HG03439 (cell line): ENCODE data around the gene IER2.

ENCODE experiments used
- ATAC-seq: cut with Tn5 transposase; IDR thresholded peaks from one replicate; pipeline ENCODE4 v1.9.1; 2021; ENCODE audit warnings: mild to moderate bottlenecking, moderate library complexity; ENCODE audit not compliant: unreplicated experiment

Gene IER2

GRCh38 chr19:13150187-13150930, at the start of gene IER2, which contains the start of gene STX10:
Gene IER2 (plus strand): TSS chr19:13150411. CDS start chr19:13153187, 2,776 bp downstream.
Gene STX10 (minus strand): TSS chr19:13150375. CDS start chr19:13150173, 202 bp downstream.
- peak; percentile 44 for ATAC-seq

DNA sequence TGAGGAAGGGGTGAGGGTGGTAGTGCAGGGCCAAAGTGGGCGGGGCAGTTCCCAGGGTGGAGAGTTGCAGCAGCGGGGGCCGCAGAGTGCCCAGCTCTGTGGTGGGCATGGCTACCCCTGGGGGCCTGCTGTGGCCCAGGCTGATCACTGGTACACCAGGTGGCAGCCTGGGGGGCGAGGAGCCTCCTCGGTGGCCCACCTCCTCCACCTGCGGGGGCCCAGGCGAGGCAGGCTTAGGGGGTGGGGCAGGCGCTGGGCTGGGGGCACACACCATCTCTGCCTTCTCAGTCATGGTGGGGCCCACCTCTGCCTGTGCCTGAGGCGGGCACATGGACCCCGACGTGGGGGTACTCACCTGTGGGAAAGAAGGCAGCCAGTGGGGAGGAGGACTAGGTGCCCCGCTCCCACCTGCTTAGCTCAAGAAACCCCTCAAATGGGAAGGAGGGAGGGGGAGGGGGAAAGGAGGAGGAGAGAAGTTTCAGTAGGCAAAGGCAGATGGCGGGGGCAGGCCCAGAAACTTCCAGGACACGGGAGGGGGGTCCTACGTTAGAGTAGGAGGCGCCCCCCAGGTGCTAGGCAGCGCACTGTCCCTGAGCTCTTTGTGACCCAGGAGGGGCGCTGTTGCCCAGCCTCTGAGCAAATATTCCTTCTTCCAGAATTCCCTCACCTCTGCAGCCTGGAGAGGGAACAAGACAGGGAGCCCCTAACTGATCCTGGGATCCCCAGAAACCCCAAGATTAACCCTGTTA, 49.2 kb upstream of the IER2 start:
- ATAC-seq, result no peak

DNA sequence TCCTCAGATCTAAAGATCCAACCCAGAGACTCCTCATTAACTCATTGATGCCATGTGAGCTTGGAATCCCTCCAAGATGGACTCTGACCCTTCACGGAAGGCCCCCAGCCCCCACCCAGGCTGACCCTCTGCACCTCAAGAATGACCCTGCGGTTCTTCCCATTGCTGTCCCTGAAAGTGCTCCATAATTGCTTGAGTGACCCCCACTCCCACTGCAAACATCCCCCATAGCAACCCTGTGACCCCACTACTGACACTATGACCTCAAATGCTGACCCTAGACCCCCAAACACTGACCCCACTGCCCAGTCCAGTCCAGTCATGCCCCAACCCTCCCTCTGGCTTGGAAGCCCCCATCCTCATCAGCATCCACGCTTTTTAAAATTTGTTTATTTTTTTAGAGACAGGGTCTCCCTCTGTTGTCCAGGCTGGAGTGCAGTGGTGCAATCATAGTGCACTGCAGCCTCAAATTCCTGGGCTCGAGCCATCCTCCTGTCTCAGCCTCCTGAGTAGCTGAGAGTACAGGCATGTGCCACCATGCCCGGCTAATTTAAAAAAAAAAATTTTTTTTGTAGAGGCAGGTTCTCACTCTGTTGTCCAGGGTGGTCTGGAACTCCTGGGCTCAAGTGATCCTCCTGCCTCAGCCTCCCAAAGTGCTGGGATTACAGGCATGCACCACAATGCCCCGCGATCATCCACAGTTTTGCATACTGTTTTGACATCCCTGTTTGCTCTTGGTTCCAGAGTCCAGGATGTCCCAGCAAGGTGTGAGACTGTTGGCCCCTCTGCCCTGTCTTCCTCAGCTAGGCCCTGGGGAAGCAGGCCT, 48.4 kb upstream of the IER2 start:
- no peak for ATAC-seq

DNA sequence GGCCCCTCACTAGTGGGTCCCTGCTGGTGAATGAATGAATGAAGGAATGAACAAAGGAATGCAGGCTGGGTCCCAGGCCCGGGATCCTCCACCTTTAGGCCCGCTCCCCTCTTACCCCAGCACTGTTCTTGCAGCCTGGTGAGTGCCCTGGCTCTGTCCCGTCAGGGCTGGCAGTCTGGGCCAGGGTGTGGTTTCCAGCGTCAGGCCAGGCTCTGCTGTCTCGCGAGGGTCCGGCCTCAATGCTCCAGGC, 47.9 kb upstream of the IER2 start:
- peak; percentile 1 for ATAC-seq

DNA sequence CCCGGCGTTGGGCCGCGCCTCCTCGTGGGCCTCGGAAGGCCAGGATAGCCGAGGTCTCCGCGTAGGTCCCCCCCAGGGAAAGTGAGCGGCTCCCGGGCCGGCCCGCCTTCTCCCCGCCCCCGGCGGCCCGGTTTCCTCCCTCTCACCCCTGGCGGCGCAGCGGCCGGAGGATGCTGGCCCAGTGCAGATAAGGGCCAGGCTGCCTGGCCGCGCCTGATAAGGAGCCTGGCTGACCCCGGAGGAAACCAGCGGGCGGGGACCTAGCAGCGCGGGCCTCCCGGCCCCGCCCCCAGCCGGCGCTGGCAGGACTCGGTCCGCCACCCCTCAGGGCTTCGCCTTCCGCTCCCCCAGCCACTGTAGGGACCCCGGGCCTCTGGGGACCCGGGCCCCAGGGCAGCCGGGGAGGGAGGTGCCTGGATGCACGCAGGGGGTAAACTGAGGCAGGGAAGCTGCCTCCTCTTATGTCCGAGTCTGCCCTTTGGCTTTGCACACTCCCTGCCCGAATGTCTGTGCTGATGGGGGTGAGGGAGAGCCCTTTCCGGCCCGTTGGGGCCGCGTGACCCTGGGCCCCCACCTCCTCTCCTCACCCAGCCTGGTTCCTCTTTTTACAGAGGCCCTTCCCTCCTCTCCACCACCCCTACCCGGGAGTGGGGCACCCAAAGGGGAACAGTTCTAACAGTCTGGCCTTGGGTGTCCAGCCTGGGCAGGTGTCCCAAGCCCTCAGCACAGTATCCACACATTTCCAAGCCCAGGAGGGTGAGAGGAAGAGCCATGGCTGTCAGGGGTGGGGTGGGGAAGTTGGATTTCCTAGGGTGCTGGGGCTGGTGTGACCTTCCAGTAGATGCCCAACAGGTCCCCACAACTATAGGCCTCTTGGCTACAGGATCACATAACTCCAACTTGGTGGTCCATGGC, 47.3 kb upstream of the IER2 start, which contains the start of gene LYL1:
Gene LYL1, minus strand, starts transcription at position 193 of the 915 bp plus-strand sequence. CDS start 1,687 bp downstream, outside the sequence.
- peak; percentile 38 for ATAC-seq

DNA sequence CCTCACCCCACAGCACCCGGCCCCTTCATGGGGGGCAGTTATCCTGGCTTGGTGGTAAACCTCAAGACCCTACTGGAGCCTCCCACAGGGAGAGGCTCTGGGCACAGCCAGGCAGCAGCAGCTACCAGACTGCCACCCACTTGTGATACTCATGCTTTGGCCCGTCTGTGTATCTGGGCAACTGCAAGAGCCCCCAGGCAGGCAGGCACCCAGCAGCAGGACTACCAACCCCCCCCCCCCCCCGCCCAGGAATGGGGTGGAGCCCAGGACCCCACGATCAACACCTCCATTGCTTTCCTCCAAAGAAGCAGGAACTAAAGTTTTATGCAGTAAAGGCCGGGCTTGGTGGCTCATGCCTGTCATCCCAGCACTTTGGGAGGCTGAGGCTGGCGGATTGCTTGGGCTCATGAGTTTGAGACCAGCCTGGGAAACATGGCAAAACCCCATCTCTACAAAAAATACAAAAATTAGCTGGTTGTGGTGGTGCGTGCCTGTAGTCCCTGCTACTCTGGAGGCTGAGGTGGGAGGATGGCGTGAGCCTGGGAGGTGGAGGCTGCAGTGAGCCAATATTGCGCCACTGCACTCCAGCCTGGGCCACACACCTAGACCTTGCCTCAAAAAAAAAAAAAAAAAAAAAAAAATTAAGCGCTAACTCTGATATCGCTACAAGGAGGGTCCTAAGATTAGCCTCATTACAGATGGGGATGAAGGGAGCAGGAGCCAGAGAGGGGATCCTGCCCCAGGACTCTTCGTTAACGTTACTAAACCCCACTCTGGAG, 46.4 kb upstream of the IER2 start:
- no peak for ATAC-seq

DNA sequence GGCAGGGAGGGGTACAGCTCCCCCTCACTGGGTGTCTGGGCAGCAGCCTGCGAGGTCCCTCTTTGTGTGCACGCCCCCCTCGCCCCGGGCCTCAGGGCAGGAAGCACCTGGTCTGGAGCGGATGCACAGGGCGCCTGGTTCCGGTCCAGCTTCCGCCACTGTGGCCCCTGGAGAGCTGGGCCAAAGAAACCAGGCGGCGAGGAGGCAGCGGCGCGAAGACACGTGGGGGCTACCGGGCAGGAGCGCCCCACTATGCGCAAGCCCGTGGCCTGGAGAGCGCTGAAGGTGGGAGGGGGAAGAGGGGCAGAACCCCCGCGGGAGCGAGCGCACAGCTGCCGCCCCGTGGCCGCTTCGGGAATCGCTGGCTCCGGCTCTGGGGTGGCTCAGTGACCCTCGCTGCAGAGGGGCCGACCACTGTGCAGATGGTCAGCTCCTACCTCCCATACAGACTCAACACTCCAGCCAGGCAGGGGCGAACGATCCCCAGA, 45.8 kb upstream of the IER2 start:
- no peak for ATAC-seq

DNA sequence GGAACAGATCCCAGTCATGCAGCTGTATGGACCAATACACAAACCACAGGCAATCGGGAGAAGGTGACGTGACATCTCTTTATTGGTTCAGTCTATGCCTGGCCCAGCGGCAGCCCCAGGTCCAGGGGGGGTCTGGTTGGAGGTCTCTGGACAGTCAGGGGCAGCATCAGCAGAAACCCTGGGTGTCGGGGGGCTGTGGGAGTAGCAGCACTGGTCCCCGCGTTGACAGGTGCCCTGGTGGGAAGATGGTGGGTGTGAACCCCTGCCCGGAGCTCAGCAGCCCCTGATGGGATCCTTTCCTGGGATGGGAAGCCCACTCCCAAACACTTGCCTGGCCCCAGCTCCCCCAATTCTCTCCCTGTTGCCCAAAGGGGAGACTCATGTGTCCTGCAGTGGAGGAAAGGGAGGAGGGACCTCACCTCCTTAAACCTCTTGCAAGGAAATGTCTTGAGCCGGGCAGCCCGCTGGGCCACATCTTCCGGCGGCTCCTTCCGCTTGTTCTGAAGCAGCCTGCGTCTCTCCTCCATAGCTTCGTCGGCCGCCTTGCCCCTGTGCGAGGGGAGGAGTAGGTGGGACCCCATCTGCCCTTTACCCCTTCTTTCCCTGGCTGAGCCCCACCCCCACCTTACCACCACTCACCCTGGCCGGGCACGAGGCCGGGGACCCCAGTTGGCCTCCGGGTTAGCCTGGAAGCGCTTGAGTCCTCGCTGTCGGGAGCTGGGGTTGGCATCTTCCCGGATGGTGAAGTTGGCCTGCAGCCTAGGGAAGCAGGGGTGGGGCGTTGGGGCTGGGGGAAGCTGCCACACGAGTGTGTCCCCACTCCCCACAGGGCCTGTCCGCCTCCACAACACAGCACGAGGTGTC, 45.1 kb upstream of the IER2 start:
- ATAC-seq, result no peak

- ATAC-seq, result no peak
These were observed 40.7 kb upstream of the IER2 start for GRCh38 chr19:13109361-13110098.

GRCh38 chr19:13110099-13110610, 40.1 kb upstream of the IER2 start:
- no peak for ATAC-seq

DNA sequence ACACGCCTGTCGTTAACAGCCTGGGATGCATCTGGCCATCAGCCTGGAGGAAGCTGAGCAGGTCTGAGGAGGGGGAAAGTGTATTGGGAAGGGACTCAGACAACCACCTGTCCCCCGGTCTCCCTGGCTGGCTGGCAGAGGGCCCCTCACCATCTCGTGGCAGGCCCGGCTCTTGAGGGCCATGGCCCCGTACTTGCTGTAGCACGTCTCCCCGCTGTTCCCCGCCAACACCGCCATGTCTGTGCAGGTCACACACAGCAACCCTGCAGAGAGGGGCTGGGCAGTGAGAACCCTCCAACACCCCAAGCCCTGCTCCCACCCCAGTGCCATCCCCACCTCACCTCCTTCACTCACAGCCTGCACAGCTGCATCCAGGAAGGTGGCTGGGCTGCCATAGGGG, 37.7 kb upstream of the IER2 start:
- no peak for ATAC-seq

DNA sequence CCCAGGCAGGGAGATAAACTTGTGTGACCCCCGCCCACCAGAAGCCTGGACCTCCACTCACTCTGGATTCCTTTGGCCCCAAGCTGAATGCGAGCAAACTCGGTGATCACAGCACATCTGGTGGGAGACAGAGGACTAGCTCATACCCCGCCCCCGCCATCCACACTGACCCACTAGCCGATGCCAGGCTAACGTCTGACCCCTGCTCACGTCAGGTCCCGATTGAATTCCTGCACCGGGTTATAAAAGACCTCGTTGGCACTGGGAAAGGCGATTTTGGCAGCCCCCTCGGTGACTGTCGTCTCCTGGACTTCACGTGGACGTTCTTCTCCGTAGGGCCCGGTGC, 34.3 kb upstream of the IER2 start:
- ATAC-seq, result no peak

- peak; percentile 51 for ATAC-seq
These were observed 33.7 kb upstream of the IER2 start, which contains the start of gene TRMT1 for GRCh38 chr19:13116282-13117175. Gene TRMT1 (minus strand): TSS chr19:13116740. CDS start chr19:13116399, 341 bp downstream.

GRCh38 chr19:13117176-13117771, 32.9 kb upstream of the IER2 start:
- no peak for ATAC-seq

- ATAC-seq, result peak; percentile 63
These were observed 32.3 kb upstream of the IER2 start, which contains the start of gene NACC1 for GRCh38 chr19:13117772-13118423. Gene NACC1 (plus strand): TSS chr19:13118264. CDS start chr19:13135208, 16,944 bp downstream.
